ENCODE measurements around the gene ZBTB1.
"Not testable (repeated sequence)": the region's sequence is repeated elsewhere in the genome, so short reads cannot be mapped to it uniquely, and the experiment has no call there.

The ZBTB1 gene

DNA sequence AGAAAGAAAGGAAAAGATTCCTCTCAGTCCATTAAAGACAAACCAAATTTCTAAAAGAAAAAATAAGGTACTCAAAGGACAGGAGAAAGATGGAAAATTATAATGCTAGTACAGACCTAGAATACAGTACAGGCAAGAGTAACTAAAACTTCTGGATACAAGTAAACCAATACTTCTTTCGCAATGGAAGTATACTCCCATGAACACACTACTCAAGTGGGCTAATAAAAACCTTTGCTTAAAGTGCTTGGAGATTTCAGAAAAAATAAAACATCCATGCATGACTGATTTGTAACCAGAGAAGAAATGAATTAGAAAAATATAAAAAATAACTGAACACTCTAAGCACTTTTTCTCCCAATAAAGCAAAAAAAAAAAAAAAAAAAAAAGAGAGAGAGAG lies 4.5 kb upstream of the ZBTB1 start:
- DNase-seq: no peak

DNA sequence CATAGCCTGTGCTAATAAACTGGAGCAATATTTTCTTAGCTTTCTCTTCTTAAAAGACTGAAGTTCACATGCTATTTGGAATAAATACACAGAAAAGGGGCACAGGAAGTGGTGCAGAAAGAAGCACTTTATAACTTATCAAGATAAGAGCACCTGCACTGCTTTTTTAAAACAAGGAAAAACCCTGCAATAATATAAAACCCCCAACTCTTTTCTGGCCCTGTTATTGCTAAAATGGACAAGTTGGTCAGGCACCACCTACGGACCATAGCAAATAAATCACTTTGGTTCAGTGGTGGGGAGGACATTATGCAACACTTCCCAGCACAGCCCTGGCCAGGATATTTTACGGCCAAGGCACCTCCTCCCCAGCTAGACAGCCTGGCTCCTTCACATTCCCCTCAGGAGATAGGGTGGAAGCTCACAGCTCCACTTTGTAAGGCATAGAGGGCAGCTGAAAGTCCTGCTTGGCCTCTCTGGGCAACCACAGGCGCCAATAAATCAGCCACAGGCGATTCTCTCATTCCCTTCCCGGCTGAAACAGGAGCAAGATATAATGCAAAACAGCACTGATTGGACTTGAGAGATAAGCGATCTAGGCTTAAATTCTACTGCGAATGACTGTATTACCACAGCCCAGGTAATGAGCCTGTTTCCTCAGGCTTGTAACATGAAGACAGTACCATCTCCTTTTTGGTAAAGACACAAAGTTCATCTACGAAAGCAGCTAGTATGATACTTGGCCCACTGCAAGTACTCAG lies 3.0 kb upstream of the ZBTB1 start:
- DNase-seq: no peak

DNA sequence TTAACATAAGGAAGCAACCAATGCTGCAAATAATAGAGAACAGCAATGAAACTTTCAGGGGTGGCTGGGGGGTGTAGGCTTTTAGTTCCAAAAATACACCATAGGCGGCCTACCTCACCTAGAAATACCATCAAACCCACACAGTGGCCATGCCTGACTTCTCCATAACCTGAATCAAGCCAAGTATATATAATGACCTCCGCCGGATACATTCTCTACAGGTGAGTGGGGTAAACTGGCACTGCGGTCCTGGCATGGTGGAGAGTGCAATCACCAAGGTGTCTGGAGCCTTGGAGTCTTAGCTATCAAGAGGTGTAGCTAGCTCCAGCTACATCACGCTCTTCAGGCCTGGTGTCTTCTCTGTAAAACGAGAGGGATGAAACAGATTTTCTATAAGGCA lies 2.1 kb upstream of the ZBTB1 start:
- no peak for DNase-seq

GRCh38 chr14:64502887-64503433 lies 1.6 kb upstream of the ZBTB1 start:
- DNase-seq: peak; percentile 28

- peak; percentile 95 for DNase-seq
Observed at GRCh38 chr14:64503434-64504309, 898 bp upstream of the ZBTB1 start, which contains the start of gene ZBTB25. Gene ZBTB25, minus strand, starts transcription at chr14:64503838. Its CDS starts 13,305 bp downstream, at chr14:64490533.

GRCh38 chr14:64504897-64505794 lies 576 bp downstream of the ZBTB1 start:
- DNase-seq: peak; percentile 94

DNA sequence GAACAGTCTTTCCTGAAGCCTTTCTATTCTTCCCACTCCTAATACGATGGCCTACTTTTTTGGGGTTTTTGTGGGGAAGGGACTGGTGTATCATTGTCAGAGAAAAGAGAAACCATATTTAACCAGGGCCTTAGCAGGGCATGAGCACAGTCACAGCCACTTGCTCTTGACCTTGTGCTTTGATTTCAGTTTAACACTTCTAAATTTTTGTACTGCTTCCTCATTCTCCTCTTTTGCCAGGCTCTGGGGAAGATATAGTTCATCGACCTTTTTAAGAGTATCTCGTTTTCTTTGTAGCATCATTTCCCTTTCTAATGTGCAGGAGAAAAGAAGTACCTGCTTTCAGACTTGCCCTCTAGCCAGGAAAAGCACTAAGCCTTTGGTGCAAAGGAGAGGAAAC lies 2.2 kb downstream of the ZBTB1 start:
- DNase-seq: no peak

- no peak for DNase-seq
Observed at GRCh38 chr14:64507376-64508156, 3.0 kb downstream of the ZBTB1 start.

GRCh38 chr14:64508215-64508776 lies 3.7 kb downstream of the ZBTB1 start:
- DNase-seq: no peak

DNA sequence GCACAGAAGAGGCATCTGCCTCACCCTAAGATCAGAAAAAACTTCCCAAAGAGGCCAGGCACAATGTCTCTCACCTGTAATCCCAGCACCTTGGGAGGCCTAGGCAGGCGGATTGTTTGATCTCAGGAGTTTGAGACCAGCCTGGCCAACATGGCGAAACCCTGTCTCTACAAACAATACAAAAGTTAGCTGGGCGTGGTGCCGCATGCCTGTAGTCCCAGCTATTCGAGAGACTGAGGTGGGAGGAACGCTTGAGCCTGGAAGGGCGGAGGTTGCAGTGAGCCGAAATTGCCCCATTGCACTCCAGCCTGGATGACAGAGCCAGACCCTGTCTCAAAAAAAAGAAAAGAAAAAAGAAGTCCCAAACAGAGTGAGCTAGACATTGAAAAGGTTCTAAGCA lies 4.5 kb downstream of the ZBTB1 start:
- DNase-seq: no peak

- DNase-seq: peak; percentile 56
Observed at GRCh38 chr14:64510825-64511671, 6.5 kb downstream of the ZBTB1 start.

DNA sequence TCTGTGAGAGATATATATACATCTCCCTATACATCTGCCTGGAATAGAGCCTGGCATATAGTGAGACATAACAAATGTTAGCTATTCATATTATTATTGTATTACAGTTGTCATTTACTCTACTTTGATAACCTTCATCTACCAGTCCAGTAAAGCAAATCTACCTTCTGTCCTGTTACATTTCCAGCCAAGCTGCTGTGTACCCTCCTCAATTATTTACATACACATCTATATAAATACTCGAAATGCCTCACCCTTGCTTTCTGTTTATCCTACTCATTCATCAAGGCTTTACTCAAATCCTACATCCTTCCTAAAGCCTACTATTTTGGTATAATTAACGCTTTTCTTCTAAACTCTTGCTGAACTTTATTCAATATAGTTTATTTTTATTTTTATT lies 8.7 kb downstream of the ZBTB1 start:
- DNase-seq: no peak

- no peak for DNase-seq
Observed at GRCh38 chr14:64515053-64515452, 10.5 kb downstream of the ZBTB1 start.

- DNase-seq: no peak
Observed at GRCh38 chr14:64516969-64517368, 12.4 kb downstream of the ZBTB1 start.

GRCh38 chr14:64517667-64518066 lies 13.1 kb downstream of the ZBTB1 start:
- DNase-seq: not testable (repeated sequence)

GRCh38 chr14:64518229-64518628 lies 13.7 kb downstream of the ZBTB1 start:
- no peak for DNase-seq

DNA sequence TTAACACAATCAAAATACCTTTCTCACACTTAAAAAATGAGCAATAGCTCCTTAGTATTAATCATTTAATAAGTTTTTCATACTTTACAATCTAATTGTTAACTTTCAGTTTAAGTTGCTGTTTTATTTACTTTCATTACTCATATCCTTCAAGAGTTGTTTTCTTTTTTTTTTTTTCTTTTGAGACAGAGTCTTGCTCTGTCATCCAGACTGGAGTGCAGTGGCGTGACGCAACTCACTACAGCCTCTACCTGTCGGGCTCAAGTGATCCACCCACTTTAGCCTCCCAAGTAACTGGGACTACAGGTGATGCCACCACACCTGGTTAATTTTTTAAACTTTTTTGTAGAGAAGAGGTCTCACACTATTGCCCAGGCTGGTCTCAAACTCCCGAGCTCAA lies 16.1 kb downstream of the ZBTB1 start:
- no peak for DNase-seq

GRCh38 chr14:64522591-64523355 lies 18.2 kb downstream of the ZBTB1 start:
- DNase-seq: no peak

DNA sequence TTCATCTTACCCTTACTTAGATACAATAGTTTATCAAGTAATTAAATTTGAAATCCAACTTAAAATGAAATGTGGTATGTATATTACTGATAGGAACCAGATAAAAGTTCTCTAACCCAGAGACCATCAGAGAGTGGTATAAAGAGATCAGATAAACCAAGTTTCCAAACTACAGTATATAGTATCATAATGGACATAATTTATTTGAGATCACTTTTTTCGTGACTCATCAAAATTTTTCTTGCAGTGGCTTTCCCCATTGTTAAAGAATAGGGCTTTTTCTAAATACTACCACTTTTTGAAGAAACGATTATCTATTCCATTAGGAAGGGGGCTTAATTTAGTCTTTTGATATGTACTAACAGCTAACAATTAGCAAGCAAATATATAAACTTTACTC lies 20.8 kb downstream of the ZBTB1 start:
- no peak for DNase-seq

DNA sequence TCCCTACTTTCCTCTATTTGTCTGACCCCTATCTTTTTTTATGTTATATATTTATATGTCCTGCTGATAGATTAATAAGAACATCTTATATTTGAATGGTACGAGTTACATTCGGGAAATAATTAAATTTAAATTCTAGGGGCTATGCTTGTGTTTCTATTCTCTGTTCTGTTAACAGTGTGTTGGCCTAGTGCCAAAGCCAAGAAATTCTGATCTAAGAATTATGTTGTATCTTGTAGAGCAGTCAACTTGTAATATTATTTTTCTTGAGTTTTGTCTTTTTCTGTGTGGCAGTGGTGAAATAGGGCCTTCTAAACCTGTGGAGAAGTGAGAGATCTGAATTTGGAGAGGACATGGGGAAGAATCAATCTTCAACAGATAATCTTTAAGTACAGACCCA lies 27.0 kb downstream of the ZBTB1 start:
- DNase-seq: no peak

Data from NCI-H2171 (cell line).